DND-41 (cell line): ENCODE results near the gene SEMA5A.

Experiments
- EZH2 ChIP-seq: IDR thresholded peaks from 3 replicates; pipeline ENCODE4 v1.6.1; 2012; ENCODE audit warnings: borderline replicate concordance, low read depth, mild to moderate bottlenecking, moderate library complexity, low read length, inconsistent platforms; ENCODE audit not compliant: severe bottlenecking
- TF ChIP-seq, protein P1 (sequence below): IDR thresholded peaks from 2 replicates; pipeline ENCODE4 v1.5.1; 2012; ENCODE audit warnings: borderline replicate concordance, low read length, moderate library complexity, mild to moderate bottlenecking; ENCODE audit not compliant: poor library complexity, severe bottlenecking; ENCODE audit errors: extremely low read depth

DNA sequence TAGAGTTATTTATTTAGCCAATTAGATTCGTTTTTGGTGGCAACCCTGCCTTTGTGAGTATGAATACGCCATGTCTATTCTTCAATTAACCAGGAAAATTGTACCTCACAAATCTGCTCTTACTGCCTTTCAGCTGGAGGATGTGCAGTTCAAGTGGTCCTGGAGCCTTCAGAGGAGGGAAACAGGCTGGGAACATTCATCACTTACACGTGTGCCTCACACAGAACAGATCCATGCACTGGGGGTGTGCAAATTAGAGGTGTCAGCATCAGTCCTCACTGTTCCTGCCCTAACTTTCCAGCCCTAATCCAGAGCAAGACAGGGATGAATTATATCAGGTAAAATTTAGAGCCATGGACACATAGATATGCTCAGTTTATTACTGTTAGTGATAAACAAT, 65.4 kb downstream of the SEMA5A start:
- TF ChIP-seq, protein P1, sequence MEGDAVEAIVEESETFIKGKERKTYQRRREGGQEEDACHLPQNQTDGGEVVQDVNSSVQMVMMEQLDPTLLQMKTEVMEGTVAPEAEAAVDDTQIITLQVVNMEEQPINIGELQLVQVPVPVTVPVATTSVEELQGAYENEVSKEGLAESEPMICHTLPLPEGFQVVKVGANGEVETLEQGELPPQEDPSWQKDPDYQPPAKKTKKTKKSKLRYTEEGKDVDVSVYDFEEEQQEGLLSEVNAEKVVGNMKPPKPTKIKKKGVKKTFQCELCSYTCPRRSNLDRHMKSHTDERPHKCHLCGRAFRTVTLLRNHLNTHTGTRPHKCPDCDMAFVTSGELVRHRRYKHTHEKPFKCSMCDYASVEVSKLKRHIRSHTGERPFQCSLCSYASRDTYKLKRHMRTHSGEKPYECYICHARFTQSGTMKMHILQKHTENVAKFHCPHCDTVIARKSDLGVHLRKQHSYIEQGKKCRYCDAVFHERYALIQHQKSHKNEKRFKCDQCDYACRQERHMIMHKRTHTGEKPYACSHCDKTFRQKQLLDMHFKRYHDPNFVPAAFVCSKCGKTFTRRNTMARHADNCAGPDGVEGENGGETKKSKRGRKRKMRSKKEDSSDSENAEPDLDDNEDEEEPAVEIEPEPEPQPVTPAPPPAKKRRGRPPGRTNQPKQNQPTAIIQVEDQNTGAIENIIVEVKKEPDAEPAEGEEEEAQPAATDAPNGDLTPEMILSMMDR: no peak
- TF ChIP-seq EZH2: no peak
